ENCODE data around the gene KRTAP9-4. TPM values are rescaled to one million over a fixed set of nuclear protein-coding genes. Genes with fewer than 3 reads are reported as not detected.

Gene KRTAP9-4
- total RNA-seq, 6 experiments from 2014 or later = not detected

DNA sequence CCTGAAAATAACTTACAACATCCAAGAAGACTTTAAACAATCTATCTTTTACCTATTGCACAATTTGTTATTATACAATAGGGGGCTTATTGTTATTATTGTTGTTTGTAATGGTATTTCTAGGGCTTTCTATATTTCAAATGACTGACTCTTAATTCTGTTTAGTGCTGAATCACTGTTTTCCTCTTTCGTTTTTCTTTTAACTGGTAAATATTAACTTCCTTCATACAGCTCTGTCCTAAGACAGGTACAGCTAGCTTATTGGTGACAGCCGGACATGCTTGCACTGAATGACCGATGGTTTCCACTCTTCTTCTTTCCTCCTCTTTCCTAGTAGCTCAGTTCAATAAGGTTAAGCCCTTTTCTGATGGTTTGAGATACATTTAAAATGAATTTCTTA, 37.6 kb downstream of the KRTAP9-4 start:
- TF ChIP-seq, protein P1, sequence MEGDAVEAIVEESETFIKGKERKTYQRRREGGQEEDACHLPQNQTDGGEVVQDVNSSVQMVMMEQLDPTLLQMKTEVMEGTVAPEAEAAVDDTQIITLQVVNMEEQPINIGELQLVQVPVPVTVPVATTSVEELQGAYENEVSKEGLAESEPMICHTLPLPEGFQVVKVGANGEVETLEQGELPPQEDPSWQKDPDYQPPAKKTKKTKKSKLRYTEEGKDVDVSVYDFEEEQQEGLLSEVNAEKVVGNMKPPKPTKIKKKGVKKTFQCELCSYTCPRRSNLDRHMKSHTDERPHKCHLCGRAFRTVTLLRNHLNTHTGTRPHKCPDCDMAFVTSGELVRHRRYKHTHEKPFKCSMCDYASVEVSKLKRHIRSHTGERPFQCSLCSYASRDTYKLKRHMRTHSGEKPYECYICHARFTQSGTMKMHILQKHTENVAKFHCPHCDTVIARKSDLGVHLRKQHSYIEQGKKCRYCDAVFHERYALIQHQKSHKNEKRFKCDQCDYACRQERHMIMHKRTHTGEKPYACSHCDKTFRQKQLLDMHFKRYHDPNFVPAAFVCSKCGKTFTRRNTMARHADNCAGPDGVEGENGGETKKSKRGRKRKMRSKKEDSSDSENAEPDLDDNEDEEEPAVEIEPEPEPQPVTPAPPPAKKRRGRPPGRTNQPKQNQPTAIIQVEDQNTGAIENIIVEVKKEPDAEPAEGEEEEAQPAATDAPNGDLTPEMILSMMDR (IDR thresholded peaks at IDR 0.05) = no peak
- TF ChIP-seq POLR2A (IDR thresholded peaks at IDR 0.05) = no peak
- Histone ChIP-seq H3K4me1 (no peaks in the 10 kb centered on the region), H3K27me3 (no peaks in the 10 kb centered on the region), H3K36me3 (no peaks in the 10 kb centered on the region), H3K4me3 (no peak overlapping the region), H3K9me3 (no peaks in the 10 kb centered on the region), H3K27ac (no peak overlapping the region)
- WGBS (ENCODE audit: insufficient coverage, low coverage, low lambda C conversion rate, missing lambda C conversion rate) = 40% methylated on average over 3 of the region's 3 CpGs
- DNase-seq (no peak), ATAC-seq (no peak)
- intact Hi-C loops (cut with DNase I) = no loop called here

DNA sequence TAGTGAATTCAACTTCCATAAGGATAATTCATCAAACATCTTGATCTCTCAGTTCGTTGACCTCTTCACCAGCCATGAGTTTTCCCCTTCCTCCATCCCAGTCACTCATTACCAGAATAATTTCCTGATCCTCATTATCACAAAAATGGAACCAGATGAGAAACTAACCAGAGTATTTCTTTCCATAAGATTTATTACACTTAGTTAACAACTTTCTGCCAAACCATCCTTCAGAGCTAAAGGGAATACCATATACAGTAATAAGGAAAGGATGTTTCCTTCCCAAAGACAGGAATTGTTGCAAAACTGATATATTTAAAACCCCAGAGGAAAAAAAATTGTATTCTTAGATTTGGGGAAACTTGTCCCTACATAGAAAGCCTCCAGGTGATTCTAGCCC, 44.5 kb downstream of the KRTAP9-4 start:
- H3K27me3 ChIP-seq = no peaks in the 10 kb centered on the region
- no peaks in the 10 kb centered on the region for H3K9me3 ChIP-seq
- 33% methylated on average over 1 of the region's 1 CpG for WGBS (ENCODE audit: insufficient coverage, low coverage, low lambda C conversion rate, missing lambda C conversion rate)
- TF ChIP-seq, protein P1 (IDR thresholded peaks at IDR 0.05) = no peak
- TF ChIP-seq POLR2A (IDR thresholded peaks at IDR 0.05) = no peak
- H3K4me3 ChIP-seq = no peak overlapping the region
- H3K4me1 ChIP-seq = no peaks in the 10 kb centered on the region
- H3K36me3 ChIP-seq = no peaks in the 10 kb centered on the region
- intact Hi-C loops (cut with DNase I) = no loop called here
- DNase-seq (no peak), ATAC-seq (no peak)
- no peak overlapping the region for H3K27ac ChIP-seq

DNA sequence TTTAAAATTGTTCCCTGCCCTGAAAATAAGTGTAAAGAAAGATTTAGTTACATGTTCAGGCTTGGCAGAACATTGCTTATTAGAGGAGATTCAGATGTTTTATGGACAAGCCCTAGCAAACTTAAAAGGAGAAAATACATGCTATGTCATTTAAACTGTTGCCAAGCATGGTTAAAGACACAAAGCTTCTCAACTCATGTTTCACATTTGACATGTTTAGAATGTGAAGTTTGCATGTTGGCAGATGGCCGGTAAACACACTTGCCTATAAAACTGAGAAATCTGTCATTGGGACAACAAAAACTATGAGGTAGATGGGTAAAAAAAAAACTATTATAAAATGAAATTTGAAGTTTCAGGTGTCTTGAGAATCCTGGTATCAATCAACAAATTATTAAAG, 47.4 kb downstream of the KRTAP9-4 start:
- ATAC-seq (no peak), DNase-seq (no peak)
- intact Hi-C loops (cut with DNase I) = no loop called here
- Histone ChIP-seq H3K27ac (no peak overlapping the region), H3K9me3 (no peaks in the 10 kb centered on the region), H3K4me3 (no peak overlapping the region), H3K4me1 (no peaks in the 10 kb centered on the region), H3K27me3 (no peaks in the 10 kb centered on the region), H3K36me3 (no peaks in the 10 kb centered on the region)
- 55% methylated on average over 1 of the region's 1 CpG for WGBS (ENCODE audit: insufficient coverage, low coverage, low lambda C conversion rate, missing lambda C conversion rate)
- TF ChIP-seq, protein P1 (IDR thresholded peaks at IDR 0.05) = no peak
- TF ChIP-seq POLR2A (IDR thresholded peaks at IDR 0.05) = no peak

DNA sequence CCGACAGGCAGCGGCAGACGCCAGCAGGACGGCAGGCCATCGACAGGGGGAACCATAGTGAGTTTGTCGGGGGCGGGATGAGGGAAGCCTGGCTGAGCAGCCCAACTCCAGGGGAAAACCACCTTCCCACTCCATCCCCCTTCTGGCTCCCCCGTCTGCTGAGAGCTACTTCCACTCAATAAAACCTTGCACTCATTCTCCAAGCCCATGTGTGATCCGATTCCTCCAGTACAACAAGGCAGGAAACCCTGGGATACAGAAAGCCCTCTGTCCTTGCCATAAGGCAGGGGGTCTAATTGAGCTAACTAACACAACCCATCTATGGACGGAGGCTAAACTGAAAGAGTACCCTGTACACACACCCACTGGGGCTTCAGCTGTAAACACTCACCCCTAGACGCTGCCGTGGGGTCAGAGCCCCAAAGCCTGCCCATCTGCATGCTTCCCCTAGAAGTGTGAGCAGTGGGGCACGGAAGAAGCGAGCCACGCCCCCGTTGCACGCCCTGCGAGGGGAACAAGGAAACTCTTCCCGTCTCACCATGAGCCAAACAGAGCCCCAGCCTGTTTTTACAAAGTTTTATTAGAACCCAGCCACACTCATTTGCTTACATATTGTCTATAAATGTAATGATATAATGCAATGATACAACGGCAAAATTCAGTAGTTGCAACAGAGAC, 49.1 kb downstream of the KRTAP9-4 start:
- Histone ChIP-seq H3K9me3 (no peaks in the 10 kb centered on the region), H3K36me3 (no peaks in the 10 kb centered on the region), H3K4me1 (no peaks in the 10 kb centered on the region), H3K27ac (no peak overlapping the region), H3K4me3 (no peak overlapping the region), H3K27me3 (no peaks in the 10 kb centered on the region)
- TF ChIP-seq, protein P1 (IDR thresholded peaks at IDR 0.05) = no peak
- no peak for TF ChIP-seq POLR2A (IDR thresholded peaks at IDR 0.05)
- intact Hi-C loops (cut with DNase I) = no loop called here
- WGBS (ENCODE audit: insufficient coverage, low coverage, low lambda C conversion rate, missing lambda C conversion rate) = 68% methylated on average over 8 of the region's 20 CpGs
- ATAC-seq (no peak), DNase-seq (no peak)

Small RNA genes within 50 kb of the gene (small RNA-seq; reads per million reads assigned to genes)
- 0 reads per million in 2 experiments for gene KRTAP9-10P

Other genes starting within 250 kb of the KRTAP9-4 start
- not detected for gene KRTAP3-2, start 249.8 kb upstream of the KRTAP9-4 start, total RNA-seq
- not detected for gene KRTAP3-1, start 240.6 kb upstream of the KRTAP9-4 start, total RNA-seq
- gene KRTAP1-5, start 222.5 kb upstream of the KRTAP9-4 start, total RNA-seq = not detected
- not detected for gene KRTAP1-4, start 219.5 kb upstream of the KRTAP9-4 start, total RNA-seq
- gene KRTAP1-3, start 214.8 kb upstream of the KRTAP9-4 start, total RNA-seq = not detected
- not detected for gene KRTAP1-1, start 208.2 kb upstream of the KRTAP9-4 start, total RNA-seq
- not detected for gene KRTAP2-1, start 202.4 kb upstream of the KRTAP9-4 start, total RNA-seq
- gene KRTAP2-2, start 194.5 kb upstream of the KRTAP9-4 start, total RNA-seq = not detected
- not detected for gene KRTAP2-3, start 189.6 kb upstream of the KRTAP9-4 start, total RNA-seq
- not detected for gene KRTAP2-4, start 183.8 kb upstream of the KRTAP9-4 start, total RNA-seq
- gene KRTAP4-7, start 165.5 kb upstream of the KRTAP9-4 start, total RNA-seq = not detected
- gene KRTAP4-8, start 151.5 kb upstream of the KRTAP9-4 start, total RNA-seq = not detected
- not detected for gene KRTAP4-16, start 147.5 kb upstream of the KRTAP9-4 start, total RNA-seq
- not detected for gene KRTAP4-9, start 144.3 kb upstream of the KRTAP9-4 start, total RNA-seq
- gene KRTAP4-11, start 131.3 kb upstream of the KRTAP9-4 start, total RNA-seq = not detected
- gene KRTAP4-12, start 125.5 kb upstream of the KRTAP9-4 start, total RNA-seq = not detected
- not detected for gene KRTAP4-6, start 109.1 kb upstream of the KRTAP9-4 start, total RNA-seq
- gene KRTAP4-5, start 99.9 kb upstream of the KRTAP9-4 start, total RNA-seq = not detected
- not detected for gene KRTAP4-4, start 88.9 kb upstream of the KRTAP9-4 start, total RNA-seq
- not detected for gene KRTAP4-3, start 81.5 kb upstream of the KRTAP9-4 start, total RNA-seq
- gene KRTAP4-2, start 71.5 kb upstream of the KRTAP9-4 start, total RNA-seq = not detected
- not detected for gene KRTAP4-1, start 64.8 kb upstream of the KRTAP9-4 start, total RNA-seq
- not detected for gene KRTAP9-1, start 59.8 kb upstream of the KRTAP9-4 start, total RNA-seq
- not detected for gene KRTAP9-2, start 23.0 kb upstream of the KRTAP9-4 start, total RNA-seq
- not detected for gene KRTAP9-3, start 17.2 kb upstream of the KRTAP9-4 start, total RNA-seq
- gene KRTAP9-8, start 11.7 kb upstream of the KRTAP9-4 start, total RNA-seq = not detected
- gene KRTAP9-9, start 5.7 kb downstream of the KRTAP9-4 start, total RNA-seq = not detected
- gene KRTAP9-6, start 15.7 kb downstream of the KRTAP9-4 start, total RNA-seq = not detected
- gene KRTAP9-7, start 26.0 kb downstream of the KRTAP9-4 start, total RNA-seq = not detected
- gene KRTAP29-1, start 53.2 kb downstream of the KRTAP9-4 start, total RNA-seq = not detected
- not detected for gene KRTAP16-1, start 59.6 kb downstream of the KRTAP9-4 start, total RNA-seq
- not detected for gene KRTAP17-1, start 66.0 kb downstream of the KRTAP9-4 start, total RNA-seq
- not detected for gene KRT33A, start 101.1 kb downstream of the KRTAP9-4 start, total RNA-seq
- not detected for gene KRT33B, start 120.1 kb downstream of the KRTAP9-4 start, total RNA-seq
- not detected for gene KRT34, start 132.6 kb downstream of the KRTAP9-4 start, total RNA-seq
- not detected for gene KRT31, start 147.9 kb downstream of the KRTAP9-4 start, total RNA-seq
- not detected for gene KRT37, start 174.9 kb downstream of the KRTAP9-4 start, total RNA-seq
- not detected for gene KRT38, start 191.3 kb downstream of the KRTAP9-4 start, total RNA-seq
- not detected for gene KRT32, start 217.7 kb downstream of the KRTAP9-4 start, total RNA-seq
- not detected for gene KRT35, start 231.5 kb downstream of the KRTAP9-4 start, total RNA-seq
- not detected for gene KRT36, start 240.2 kb downstream of the KRTAP9-4 start, total RNA-seq

Measured in right lobe of liver (tissue), 6 donors.